GM04504 (cell line): ENCODE data around the gene SYT1.

Experiments used
- DNase-seq: peaks from one replicate; pipeline ENCODE4 v3.0.0-alpha.2; 2012; ENCODE audit warnings: low read depth

SYT1 gene

GRCh38 chr12:79294590-79294989, 430.0 kb downstream of the SYT1 start:
- DNase-seq: no peak

GRCh38 chr12:79295572-79295971, 431.0 kb downstream of the SYT1 start:
- no peak for DNase-seq

GRCh38 chr12:79296133-79296532, 431.6 kb downstream of the SYT1 start:
- DNase-seq: no peak

GRCh38 chr12:79296871-79297270, 432.3 kb downstream of the SYT1 start:
- no peak for DNase-seq

GRCh38 chr12:79298506-79298905, 433.9 kb downstream of the SYT1 start:
- no peak for DNase-seq

- DNase-seq: no peak
Observed at GRCh38 chr12:79299447-79300198, 435.0 kb downstream of the SYT1 start.

GRCh38 chr12:79300199-79300568, 435.6 kb downstream of the SYT1 start:
- no peak for DNase-seq

- no peak for DNase-seq
Observed at GRCh38 chr12:79301181-79301580, 436.6 kb downstream of the SYT1 start.

- no peak for DNase-seq
Observed at GRCh38 chr12:79302162-79302814, 437.7 kb downstream of the SYT1 start.

GRCh38 chr12:79307340-79307739, 442.8 kb downstream of the SYT1 start:
- no peak for DNase-seq

- no peak for DNase-seq
Observed at GRCh38 chr12:79309039-79309438, 444.5 kb downstream of the SYT1 start.

GRCh38 chr12:79317179-79317847, 452.7 kb downstream of the SYT1 start:
- no peak for DNase-seq

- DNase-seq: no peak
Observed at GRCh38 chr12:79322905-79323304, 458.3 kb downstream of the SYT1 start.

- no peak for DNase-seq
Observed at GRCh38 chr12:79324571-79324970, 460.0 kb downstream of the SYT1 start.

- no peak for DNase-seq
Observed at GRCh38 chr12:79326222-79326621, 461.6 kb downstream of the SYT1 start.

- DNase-seq: no peak
Observed at GRCh38 chr12:79326663-79327062, 462.1 kb downstream of the SYT1 start.

- DNase-seq: no peak
Observed at GRCh38 chr12:79327465-79327864, 462.9 kb downstream of the SYT1 start.

- no peak for DNase-seq
Observed at GRCh38 chr12:79329933-79330332, 465.4 kb downstream of the SYT1 start.

GRCh38 chr12:79331870-79332269, 467.3 kb downstream of the SYT1 start:
- no peak for DNase-seq

GRCh38 chr12:79333144-79333543, 468.6 kb downstream of the SYT1 start:
- DNase-seq: no peak

- no peak for DNase-seq
Observed at GRCh38 chr12:79337662-79338290, 473.2 kb downstream of the SYT1 start.
